SK-N-SH treated with all-trans-retinoic acid at 6 μM for 48 hours (cell line): Measurements from ENCODE around the gene LRRC14B.

ENCODE experiments used
- BACH2 ChIP-seq: fragments of 250-450 bp; sonication (Bioruptor Pico); IDR thresholded peaks from 2 replicates; pipeline ENCODE4 v1.9.0; 2021; ENCODE audit warnings: mild to moderate bottlenecking, borderline replicate concordance
- CSRNP3 ChIP-seq: fragments of 250-450 bp; sonication (Bioruptor Pico); IDR thresholded peaks from 2 replicates; pipeline ENCODE4 v1.5.1; 2021; ENCODE audit warnings: mild to moderate bottlenecking, moderate library complexity
- ESRRG ChIP-seq: fragments of 250-450 bp; sonication (Bioruptor Pico); IDR thresholded peaks from 2 replicates; pipeline ENCODE4 v1.6.1; 2021; ENCODE audit warnings: mild to moderate bottlenecking
- GLIS3 ChIP-seq: fragments of 250-450 bp; sonication (Bioruptor Pico); IDR thresholded peaks from 2 replicates; pipeline ENCODE4 v1.5.0; 2020; ENCODE audit warnings: mild to moderate bottlenecking, moderate library complexity
- PPARA ChIP-seq: fragments of 250-450 bp; sonication (Bioruptor Pico); IDR thresholded peaks from 2 replicates; pipeline ENCODE4 v1.5.0; 2020; ENCODE audit warnings: mild to moderate bottlenecking, borderline replicate concordance
- TOX ChIP-seq: fragments of 250-450 bp; sonication (Bioruptor Pico); IDR thresholded peaks from 2 replicates; pipeline ENCODE4 v1.8.0; 2021; ENCODE audit warnings: mild to moderate bottlenecking, moderate library complexity, borderline replicate concordance
- ZFP3 ChIP-seq: fragments of 250-450 bp; sonication (Bioruptor Pico); IDR thresholded peaks from 2 replicates; pipeline ENCODE4 v1.5.0; 2020; ENCODE audit warnings: mild to moderate bottlenecking, moderate library complexity
- ZFP30 ChIP-seq: fragments of 450-650 bp; formaldehyde crosslinking; IDR thresholded peaks from 2 replicates; pipeline ENCODE4 v1.5.0; 2022; ENCODE audit warnings: mild to moderate bottlenecking, moderate library complexity
- ZNF565 ChIP-seq: fragments of 450-650 bp; formaldehyde crosslinking; conservative IDR thresholded peaks from 2 replicates; pipeline ENCODE4 v1.5.0; 2020; ENCODE audit warnings: low read depth, mild to moderate bottlenecking, moderate library complexity
- ZNF70 ChIP-seq: fragments of 450-650 bp; formaldehyde crosslinking; IDR thresholded peaks from 2 replicates; pipeline ENCODE4 v1.5.0; 2020; ENCODE audit warnings: mild to moderate bottlenecking, moderate library complexity
- TF ChIP-seq, protein P1 (sequence below): fragments of 250-450 bp; sonication (Bioruptor Pico); IDR thresholded peaks from 2 replicates; pipeline ENCODE4 v1.8.0; 2020; ENCODE audit warnings: mild to moderate bottlenecking, moderate library complexity, borderline replicate concordance
- TF ChIP-seq, protein P2 (sequence below): fragments of 250-450 bp; sonication (Bioruptor Pico); IDR thresholded peaks from 2 replicates; pipeline ENCODE4 v1.5.0; 2020; ENCODE audit warnings: mild to moderate bottlenecking, moderate library complexity

- TF ChIP-seq, protein P1, sequence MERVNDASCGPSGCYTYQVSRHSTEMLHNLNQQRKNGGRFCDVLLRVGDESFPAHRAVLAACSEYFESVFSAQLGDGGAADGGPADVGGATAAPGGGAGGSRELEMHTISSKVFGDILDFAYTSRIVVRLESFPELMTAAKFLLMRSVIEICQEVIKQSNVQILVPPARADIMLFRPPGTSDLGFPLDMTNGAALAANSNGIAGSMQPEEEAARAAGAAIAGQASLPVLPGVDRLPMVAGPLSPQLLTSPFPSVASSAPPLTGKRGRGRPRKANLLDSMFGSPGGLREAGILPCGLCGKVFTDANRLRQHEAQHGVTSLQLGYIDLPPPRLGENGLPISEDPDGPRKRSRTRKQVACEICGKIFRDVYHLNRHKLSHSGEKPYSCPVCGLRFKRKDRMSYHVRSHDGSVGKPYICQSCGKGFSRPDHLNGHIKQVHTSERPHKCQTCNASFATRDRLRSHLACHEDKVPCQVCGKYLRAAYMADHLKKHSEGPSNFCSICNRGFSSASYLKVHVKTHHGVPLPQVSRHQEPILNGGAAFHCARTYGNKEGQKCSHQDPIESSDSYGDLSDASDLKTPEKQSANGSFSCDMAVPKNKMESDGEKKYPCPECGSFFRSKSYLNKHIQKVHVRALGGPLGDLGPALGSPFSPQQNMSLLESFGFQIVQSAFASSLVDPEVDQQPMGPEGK = no peak
- TF ChIP-seq GLIS3 (CRISPR knock-in tag) (no peak), CSRNP3 (CRISPR knock-in tag) (no peak), ZFP3 (CRISPR knock-in tag) (no peak), ZFP30 (CRISPR knock-in tag) (no peak), ZNF70 (CRISPR knock-in tag) (no peak), ZNF565 (CRISPR knock-in tag) (no peak), PPARA (CRISPR knock-in tag) (no peak), TOX (CRISPR knock-in tag) (no peak), BACH2 (no peak), ESRRG (CRISPR knock-in tag) (no peak)
- TF ChIP-seq, protein P2, sequence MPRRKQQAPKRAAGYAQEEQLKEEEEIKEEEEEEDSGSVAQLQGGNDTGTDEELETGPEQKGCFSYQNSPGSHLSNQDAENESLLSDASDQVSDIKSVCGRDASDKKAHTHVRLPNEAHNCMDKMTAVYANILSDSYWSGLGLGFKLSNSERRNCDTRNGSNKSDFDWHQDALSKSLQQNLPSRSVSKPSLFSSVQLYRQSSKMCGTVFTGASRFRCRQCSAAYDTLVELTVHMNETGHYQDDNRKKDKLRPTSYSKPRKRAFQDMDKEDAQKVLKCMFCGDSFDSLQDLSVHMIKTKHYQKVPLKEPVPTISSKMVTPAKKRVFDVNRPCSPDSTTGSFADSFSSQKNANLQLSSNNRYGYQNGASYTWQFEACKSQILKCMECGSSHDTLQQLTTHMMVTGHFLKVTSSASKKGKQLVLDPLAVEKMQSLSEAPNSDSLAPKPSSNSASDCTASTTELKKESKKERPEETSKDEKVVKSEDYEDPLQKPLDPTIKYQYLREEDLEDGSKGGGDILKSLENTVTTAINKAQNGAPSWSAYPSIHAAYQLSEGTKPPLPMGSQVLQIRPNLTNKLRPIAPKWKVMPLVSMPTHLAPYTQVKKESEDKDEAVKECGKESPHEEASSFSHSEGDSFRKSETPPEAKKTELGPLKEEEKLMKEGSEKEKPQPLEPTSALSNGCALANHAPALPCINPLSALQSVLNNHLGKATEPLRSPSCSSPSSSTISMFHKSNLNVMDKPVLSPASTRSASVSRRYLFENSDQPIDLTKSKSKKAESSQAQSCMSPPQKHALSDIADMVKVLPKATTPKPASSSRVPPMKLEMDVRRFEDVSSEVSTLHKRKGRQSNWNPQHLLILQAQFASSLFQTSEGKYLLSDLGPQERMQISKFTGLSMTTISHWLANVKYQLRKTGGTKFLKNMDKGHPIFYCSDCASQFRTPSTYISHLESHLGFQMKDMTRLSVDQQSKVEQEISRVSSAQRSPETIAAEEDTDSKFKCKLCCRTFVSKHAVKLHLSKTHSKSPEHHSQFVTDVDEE (CRISPR knock-in tag) = no peak
Measured at GRCh38 chr5:198516-199196, 7.4 kb downstream of the LRRC14B start.
